IgD-negative memory B cell (primary cell): ENCODE results near the gene ALDH8A1. TPM values are rescaled to one million over a fixed set of nuclear protein-coding genes. Genes with fewer than 3 reads are reported as not detected.
A peak's percentile ranks its signal among the peaks of the same experiment; 100 is the strongest.

Source experiments
- H3K27ac Mint-ChIP-seq, 3 donors: one replicate each; pipeline ENCODE4 v1.8.0; 2020 to 2022; ENCODE audit warnings: mild to moderate bottlenecking in 3 of 3, mixed read lengths in 3 of 3, moderate library complexity in 1 of 3
- H3K27me3 Mint-ChIP-seq: one replicate; pipeline ENCODE4 v1.8.0; 2021; ENCODE audit warnings: mixed read lengths
- H3K36me3 Mint-ChIP-seq: one replicate; pipeline ENCODE4 v1.8.0; 2020; ENCODE audit warnings: mild to moderate bottlenecking, mixed read lengths
- H3K4me1 Mint-ChIP-seq, 3 donors: one replicate each; pipeline ENCODE4 v1.8.0; 2020 to 2022; ENCODE audit warnings: mixed read lengths in 3 of 3, mild to moderate bottlenecking in 1 of 3
- H3K4me3 Mint-ChIP-seq, 4 donors: one replicate each; pipeline ENCODE4 v1.8.0; 2020 to 2022; ENCODE audit warnings: mild to moderate bottlenecking in 4 of 4, mixed read lengths in 4 of 4, moderate library complexity in 3 of 4
- H3K9me3 Mint-ChIP-seq, 3 donors: one replicate each; pipeline ENCODE4 v1.8.0; 2020 to 2021; ENCODE audit warnings: mixed read lengths in 3 of 3, mild to moderate bottlenecking in 1 of 3
- polyA plus RNA-seq: library from polyadenylated mRNA; unstranded; fragments of 300-500 nt; fragmentation: Illumina TruSeq; gene quantifications from one replicate; pipeline ENCODE4 v1.2.3, GENCODE V29; 2021

Gene ALDH8A1
- polyA plus RNA-seq, 1 donor from 2014 or later = not detected

GRCh38 chr6:134936931-134937330, 13.0 kb downstream of the ALDH8A1 start:
- H3K9me3 Mint-ChIP-seq = no peaks in the 10 kb centered on the region
- no peak overlapping the region for H3K27ac Mint-ChIP-seq
- no peaks in the 10 kb centered on the region for H3K4me1 Mint-ChIP-seq
- no peaks in the 10 kb centered on the region for H3K36me3 Mint-ChIP-seq
- H3K27me3 Mint-ChIP-seq = no peaks in the 10 kb centered on the region
- H3K4me3 Mint-ChIP-seq = no peak overlapping the region

- Mint-ChIP-seq H3K36me3 (no peaks in the 10 kb centered on the region), H3K27me3 (no peaks in the 10 kb centered on the region), H3K4me3 (no peak overlapping the region), H3K4me1 (no peaks in the 10 kb centered on the region), H3K27ac (no peak overlapping the region), H3K9me3 (no peaks in the 10 kb centered on the region)
These were observed 13.4 kb downstream of the ALDH8A1 start for GRCh38 chr6:134936476-134936875.

- H3K4me3 Mint-ChIP-seq = no peak overlapping the region
- no peak overlapping the region for H3K27ac Mint-ChIP-seq
- no peaks in the 10 kb centered on the region for H3K27me3 Mint-ChIP-seq
- no peaks in the 10 kb centered on the region for H3K9me3 Mint-ChIP-seq
- no peaks in the 10 kb centered on the region for H3K4me1 Mint-ChIP-seq
- no peaks in the 10 kb centered on the region for H3K36me3 Mint-ChIP-seq
These were observed 15.0 kb downstream of the ALDH8A1 start for GRCh38 chr6:134934793-134935485.

- Mint-ChIP-seq H3K27ac (no peak overlapping the region), H3K9me3 (no peaks in the 10 kb centered on the region), H3K36me3 (peaks cover 2% of the 10 kb centered on the region), H3K4me3 (no peak overlapping the region), H3K4me1 (no peaks in the 10 kb centered on the region), H3K27me3 (no peaks in the 10 kb centered on the region)
These were observed 17.1 kb downstream of the ALDH8A1 start for GRCh38 chr6:134932535-134933470.

- Mint-ChIP-seq H3K36me3 (peaks cover 2% of the 10 kb centered on the region), H3K4me1 (no peaks in the 10 kb centered on the region), H3K9me3 (peaks cover 0 to 2% (median 0%) of the 10 kb centered on the region in 3 donors), H3K27me3 (no peaks in the 10 kb centered on the region), H3K4me3 (no peak overlapping the region), H3K27ac (no peak overlapping the region)
These were observed 17.8 kb downstream of the ALDH8A1 start for GRCh38 chr6:134932098-134932497.

GRCh38 chr6:134930463-134930862, 19.4 kb downstream of the ALDH8A1 start:
- peaks cover 2% of the 10 kb centered on the region for H3K36me3 Mint-ChIP-seq
- H3K27me3 Mint-ChIP-seq = no peaks in the 10 kb centered on the region
- no peak overlapping the region for H3K4me3 Mint-ChIP-seq
- H3K27ac Mint-ChIP-seq = no peak overlapping the region
- H3K9me3 Mint-ChIP-seq = peaks cover 0 to 3% (median 0%) of the 10 kb centered on the region in 3 donors
- no peaks in the 10 kb centered on the region for H3K4me1 Mint-ChIP-seq

- no peaks in the 10 kb centered on the region for H3K27me3 Mint-ChIP-seq
These were observed 21.6 kb downstream of the ALDH8A1 start for GRCh38 chr6:134928151-134928900.

GRCh38 chr6:134925800-134926199, 24.1 kb downstream of the ALDH8A1 start:
- Mint-ChIP-seq H3K9me3 (peaks cover 0 to 3% (median 0%) of the 10 kb centered on the region in 3 donors), H3K27me3 (no peaks in the 10 kb centered on the region), H3K36me3 (peaks cover 4% of the 10 kb centered on the region), H3K4me3 (no peak overlapping the region), H3K4me1 (no peaks in the 10 kb centered on the region), H3K27ac (no peak overlapping the region)

More at GRCh38 chr6:134928151-134928900, 21.6 kb downstream of the ALDH8A1 start:
- peak overlapping the region in 1 of 3 donors; percentile 86 for H3K27ac Mint-ChIP-seq
- H3K4me1 Mint-ChIP-seq = no peaks in the 10 kb centered on the region
- H3K4me3 Mint-ChIP-seq = no peak overlapping the region
- H3K9me3 Mint-ChIP-seq = peaks cover 0 to 3% (median 0%) of the 10 kb centered on the region in 3 donors
- H3K36me3 Mint-ChIP-seq = peaks cover 4% of the 10 kb centered on the region

GRCh38 chr6:134921721-134922261, 28.1 kb downstream of the ALDH8A1 start:
- H3K4me3 Mint-ChIP-seq = no peak overlapping the region
- peaks cover 5% of the 10 kb centered on the region for H3K36me3 Mint-ChIP-seq
- H3K27me3 Mint-ChIP-seq = no peaks in the 10 kb centered on the region
- no peak overlapping the region for H3K27ac Mint-ChIP-seq
- H3K4me1 Mint-ChIP-seq = no peaks in the 10 kb centered on the region
- H3K9me3 Mint-ChIP-seq = no peaks in the 10 kb centered on the region

GRCh38 chr6:134921276-134921675, 28.6 kb downstream of the ALDH8A1 start:
- Mint-ChIP-seq H3K36me3 (peaks cover 5% of the 10 kb centered on the region), H3K4me3 (no peak overlapping the region), H3K27me3 (no peaks in the 10 kb centered on the region), H3K27ac (no peak overlapping the region), H3K4me1 (no peaks in the 10 kb centered on the region), H3K9me3 (no peaks in the 10 kb centered on the region)

- Mint-ChIP-seq H3K27me3 (peaks cover 2% of the 10 kb centered on the region), H3K36me3 (peaks cover 10% of the 10 kb centered on the region), H3K27ac (no peak overlapping the region), H3K9me3 (no peaks in the 10 kb centered on the region), H3K4me1 (no peaks in the 10 kb centered on the region), H3K4me3 (no peak overlapping the region)
These were observed 29.5 kb downstream of the ALDH8A1 start for GRCh38 chr6:134920422-134920821.

- Mint-ChIP-seq H3K4me3 (no peak overlapping the region), H3K36me3 (peaks cover 8% of the 10 kb centered on the region), H3K9me3 (no peaks in the 10 kb centered on the region), H3K27me3 (peaks cover 2% of the 10 kb centered on the region), H3K27ac (no peak overlapping the region), H3K4me1 (no peaks in the 10 kb centered on the region)
These were observed 31.4 kb downstream of the ALDH8A1 start for GRCh38 chr6:134918418-134918961.

GRCh38 chr6:134911547-134911946, 38.4 kb downstream of the ALDH8A1 start:
- peaks cover 9% of the 10 kb centered on the region for H3K27me3 Mint-ChIP-seq
- H3K9me3 Mint-ChIP-seq = no peaks in the 10 kb centered on the region
- H3K36me3 Mint-ChIP-seq = peaks cover 5% of the 10 kb centered on the region
- H3K4me3 Mint-ChIP-seq = no peak overlapping the region
- H3K27ac Mint-ChIP-seq = no peak overlapping the region
- H3K4me1 Mint-ChIP-seq = no peaks in the 10 kb centered on the region

GRCh38 chr6:134910593-134910935, 39.3 kb downstream of the ALDH8A1 start:
- Mint-ChIP-seq H3K36me3 (no peaks in the 10 kb centered on the region), H3K27me3 (peaks cover 7% of the 10 kb centered on the region), H3K4me1 (no peaks in the 10 kb centered on the region), H3K4me3 (no peak overlapping the region), H3K27ac (no peak overlapping the region), H3K9me3 (no peaks in the 10 kb centered on the region)
